Kidney epithelial cell (primary cell): ENCODE data around the gene PHYHD1. TPM values are rescaled to one million over a fixed set of nuclear protein-coding genes. Genes with fewer than 3 reads are reported as not detected.

Source experiments
- DNase-seq: peaks from one replicate; pipeline ENCODE4 v3.0.0-alpha.2; 2010; ENCODE audit warnings: low read depth
- H3K27me3 ChIP-seq: 2 replicates; pipeline ENCODE4 v1.6.0; 2011; ENCODE audit warnings: low read length; ENCODE audit not compliant: control insufficient read depth, insufficient read depth
- H3K36me3 ChIP-seq: 2 replicates; pipeline ENCODE4 v1.5.1; 2011; ENCODE audit warnings: low read length; ENCODE audit not compliant: control insufficient read depth, insufficient read depth
- H3K4me3 ChIP-seq: 2 replicates; pipeline ENCODE4 v1.5.1; 2011; ENCODE audit warnings: low read depth, mild to moderate bottlenecking, control low read depth, low read length
- total RNA-seq: library from RNA; depleted of rRNA; stranded (reverse); fragments of >200 nt; gene quantifications from 2 replicates; pipeline ENCODE4 v1.2.3, GENCODE V29; 2015
- TF ChIP-seq, protein P1 (sequence below): IDR thresholded peaks from 2 replicates; pipeline ENCODE4 v1.5.1; 2011; ENCODE audit warnings: mild to moderate bottlenecking, moderate library complexity, low read length, control low read depth, inconsistent platforms; ENCODE audit not compliant: insufficient read depth, poor library complexity, severe bottlenecking

Gene PHYHD1
- total RNA-seq: 17.8 and 21.2 TPM in 2 replicates

DNA sequence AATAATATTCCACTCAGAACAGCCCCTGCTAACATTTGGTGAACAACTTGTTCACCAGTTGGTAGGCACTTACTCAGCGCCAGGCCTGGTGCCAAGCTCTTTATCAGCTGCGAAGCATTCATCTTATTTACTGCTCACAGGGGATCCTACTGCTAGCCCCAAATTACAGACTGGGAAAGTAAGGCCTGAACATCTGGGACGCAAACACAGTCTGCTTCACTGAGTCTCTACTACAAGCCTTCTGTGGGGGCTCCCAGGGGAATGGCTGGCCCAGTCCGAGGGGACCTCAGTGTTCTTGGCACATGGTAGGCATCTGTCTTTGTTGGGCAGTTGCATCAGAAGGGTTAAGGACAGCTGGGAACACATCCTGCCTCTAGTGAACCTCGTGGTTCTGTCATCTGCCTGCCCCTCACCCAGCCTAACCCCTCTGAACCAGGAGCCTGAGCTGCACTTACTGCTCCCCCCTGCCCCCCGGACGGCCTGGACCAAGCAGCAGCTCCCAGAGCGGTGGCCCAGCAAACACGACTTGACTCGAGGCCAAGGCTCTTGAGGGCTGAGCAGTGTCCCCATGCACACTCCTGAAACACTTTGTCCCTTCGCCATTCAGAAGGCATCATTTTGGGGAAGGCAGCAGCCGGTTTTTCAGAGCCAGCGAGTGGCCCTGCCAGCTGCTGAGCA is at the start of gene PHYHD1:
Gene PHYHD1, plus strand, starts transcription at position 602 of the 678 bp plus-strand sequence. CDS start 1,342 bp downstream, outside the sequence.
- H3K27me3 ChIP-seq: no peaks in the 10 kb centered on the region
- peak within 1 kb of the TSS; percentile 49 for H3K4me3 ChIP-seq
- TF ChIP-seq, protein P1, sequence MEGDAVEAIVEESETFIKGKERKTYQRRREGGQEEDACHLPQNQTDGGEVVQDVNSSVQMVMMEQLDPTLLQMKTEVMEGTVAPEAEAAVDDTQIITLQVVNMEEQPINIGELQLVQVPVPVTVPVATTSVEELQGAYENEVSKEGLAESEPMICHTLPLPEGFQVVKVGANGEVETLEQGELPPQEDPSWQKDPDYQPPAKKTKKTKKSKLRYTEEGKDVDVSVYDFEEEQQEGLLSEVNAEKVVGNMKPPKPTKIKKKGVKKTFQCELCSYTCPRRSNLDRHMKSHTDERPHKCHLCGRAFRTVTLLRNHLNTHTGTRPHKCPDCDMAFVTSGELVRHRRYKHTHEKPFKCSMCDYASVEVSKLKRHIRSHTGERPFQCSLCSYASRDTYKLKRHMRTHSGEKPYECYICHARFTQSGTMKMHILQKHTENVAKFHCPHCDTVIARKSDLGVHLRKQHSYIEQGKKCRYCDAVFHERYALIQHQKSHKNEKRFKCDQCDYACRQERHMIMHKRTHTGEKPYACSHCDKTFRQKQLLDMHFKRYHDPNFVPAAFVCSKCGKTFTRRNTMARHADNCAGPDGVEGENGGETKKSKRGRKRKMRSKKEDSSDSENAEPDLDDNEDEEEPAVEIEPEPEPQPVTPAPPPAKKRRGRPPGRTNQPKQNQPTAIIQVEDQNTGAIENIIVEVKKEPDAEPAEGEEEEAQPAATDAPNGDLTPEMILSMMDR: no peak
- no peak for DNase-seq
- peaks cover 1% of the 10 kb centered on the region for H3K36me3 ChIP-seq

DNA sequence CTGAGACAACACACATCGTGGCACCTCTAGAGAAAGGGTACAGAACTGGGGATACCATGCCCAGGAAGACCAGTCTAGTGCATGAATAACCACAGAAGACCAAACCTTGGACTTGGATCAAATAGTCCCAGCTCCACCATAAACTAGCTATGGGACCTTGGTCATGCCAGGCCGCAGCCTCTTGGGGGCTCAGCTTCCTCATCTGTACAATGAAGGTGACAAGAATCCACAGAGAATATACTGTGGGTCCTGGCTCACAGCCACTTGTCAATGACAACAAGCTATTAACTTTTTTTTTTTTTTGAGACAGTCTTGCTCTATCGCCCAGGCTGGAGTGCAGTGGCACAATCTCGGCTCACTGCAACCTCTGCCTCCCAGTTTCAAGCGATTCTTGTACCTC is 42.9 kb upstream of the PHYHD1 start:
- Histone ChIP-seq H3K27me3 (no peaks in the 10 kb centered on the region), H3K36me3 (no peaks in the 10 kb centered on the region), H3K4me3 (no peak overlapping the region)
- TF ChIP-seq, protein P1: no peak
- no peak for DNase-seq

- DNase-seq: peak; percentile 80
- Histone ChIP-seq H3K36me3 (peaks cover 3% of the 10 kb centered on the region), H3K27me3 (no peaks in the 10 kb centered on the region), H3K4me3 (peak within 1 kb of the TSS; percentile 77)
- TF ChIP-seq, protein P1: no peak
Measured at GRCh38 chr9:128881884-128882676, 38.7 kb upstream of the PHYHD1 start, which contains the start of the genes KYAT1 and LRRC8A. TSS of gene KYAT1 (minus strand) at chr9:128881950. CDS start at chr9:128845405, 36,545 bp downstream. TSS of gene LRRC8A (plus strand) at chr9:128882133. CDS start at chr9:128907165, 25,032 bp downstream.

DNA sequence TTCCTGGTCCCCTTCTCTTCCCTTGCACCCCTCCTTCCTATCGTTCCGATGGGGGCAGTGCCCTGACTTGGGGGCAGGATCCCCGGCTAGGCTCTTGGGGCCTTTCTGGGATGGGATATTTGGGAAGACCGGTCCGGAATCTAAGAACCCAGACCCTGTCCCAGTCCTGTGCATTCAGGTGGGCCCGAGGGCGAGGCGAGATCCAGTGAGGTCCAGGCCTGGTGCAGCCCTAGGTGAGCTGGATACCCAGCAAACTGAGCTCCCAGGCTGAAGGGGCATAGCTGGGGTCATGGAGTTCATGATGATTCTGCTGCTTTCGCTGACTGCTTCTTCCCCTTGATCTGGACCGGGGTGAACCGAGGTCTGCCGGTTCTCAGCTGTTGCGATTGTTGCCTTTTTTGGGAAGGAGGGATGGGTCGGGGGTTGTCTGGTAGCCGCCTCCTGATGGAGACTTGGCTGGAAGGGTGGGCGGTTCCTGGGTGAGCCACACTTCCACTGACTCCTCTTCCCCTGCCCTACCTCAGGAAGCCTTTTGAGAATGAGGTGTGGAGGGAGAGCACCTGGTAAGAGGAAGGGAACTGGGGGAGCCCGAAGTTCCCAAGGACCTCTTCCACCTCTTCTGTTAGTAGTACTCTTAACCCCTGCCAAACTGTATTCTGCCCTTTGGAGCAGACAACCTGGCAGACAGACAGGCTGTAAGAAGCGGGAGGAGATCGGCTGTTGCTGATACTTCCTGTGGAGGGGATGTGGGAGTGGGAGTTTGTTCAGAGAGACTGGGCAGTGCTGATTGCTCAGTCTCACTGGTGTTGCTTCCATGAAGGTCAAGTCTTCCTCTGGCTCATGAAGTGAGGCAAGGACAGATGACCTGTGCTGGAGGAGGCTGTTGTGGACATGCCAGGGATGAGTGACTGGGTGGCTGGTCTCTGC is 37.8 kb upstream of the PHYHD1 start:
- peak overlapping the region; percentile 77 for H3K4me3 ChIP-seq
- no peaks in the 10 kb centered on the region for H3K27me3 ChIP-seq
- H3K36me3 ChIP-seq: peaks cover 3% of the 10 kb centered on the region
- DNase-seq: no peak
- TF ChIP-seq, protein P1: no peak

GRCh38 chr9:128884164-128884563 is 36.6 kb upstream of the PHYHD1 start:
- TF ChIP-seq, protein P1: no peak
- DNase-seq: no peak
- peaks cover 4% of the 10 kb centered on the region for H3K36me3 ChIP-seq
- no peak overlapping the region for H3K4me3 ChIP-seq
- H3K27me3 ChIP-seq: no peaks in the 10 kb centered on the region
